HEK293 (cell line): ENCODE data around the gene MCRIP1.

Experiments used
- CTCF ChIA-PET: fragments of 350-600 bp; formaldehyde crosslinking; extraction: SDS; loops from one replicate; lab custom pipeline; 2021; ENCODE audit warnings: antibody characterized with exemption; lab: Yijun Ruan, JAX
- POLR2A ChIA-PET: fragments of 300-600 bp; formaldehyde crosslinking; extraction: SDS; loops from one replicate; lab custom pipeline; 2020; ENCODE audit warnings: antibody characterized with exemption, inconsistent platforms; lab: Yijun Ruan, JAX
- H3K27ac ChIP-seq: fragments of 200-500 bp; sonication (Bioruptor generic); 2 replicates; pipeline ENCODE4 v1.5.1; 2014; ENCODE audit warnings: low read depth, low read length, control low read depth, inconsistent platforms; ENCODE audit errors: extremely low read depth
- H3K36me3 ChIP-seq, 2 experiments: fragments of 200-500 bp in 1 of 2; sonication (Bioruptor generic) in 1 of 2; 1 replicate in 1 of 2; 2 replicates in 1 of 2; pipeline ENCODE4 v1.5.1; 2014 to 2017; ENCODE audit warnings: inconsistent platforms in 2 of 2, low read length in 2 of 2; ENCODE audit not compliant: control insufficient read depth in 2 of 2, insufficient read depth in 1 of 2
- H3K4me1 ChIP-seq: fragments of 200-500 bp; sonication (Bioruptor generic); 2 replicates; pipeline ENCODE4 v1.5.1; 2014; ENCODE audit warnings: mild to moderate bottlenecking, low read length, inconsistent platforms; ENCODE audit not compliant: control insufficient read depth, insufficient read depth
- H3K4me3 ChIP-seq: 2 replicates; pipeline ENCODE4 v1.5.1; 2011; ENCODE audit warnings: low read depth, mild to moderate bottlenecking, control low read depth, low read length, moderate library complexity
- H3K9me3 ChIP-seq: fragments of 200-500 bp; sonication (Bioruptor generic); 2 replicates; pipeline ENCODE4 v1.5.1; 2014; ENCODE audit warnings: low read depth, low read length, inconsistent platforms; ENCODE audit not compliant: control insufficient read depth, insufficient read depth
- BCL11A ChIP-seq: fragments of 450-650 bp; formaldehyde crosslinking; IDR thresholded peaks from 2 replicates; pipeline ENCODE4 v1.5.1; 2016; ENCODE audit warnings: low read depth, missing biosample characterization, missing genetic modification characterization
- GLIS1 ChIP-seq: fragments of 450-650 bp; formaldehyde crosslinking; IDR thresholded peaks from 2 replicates; pipeline ENCODE4 v1.5.1; 2016; ENCODE audit warnings: missing biosample characterization, missing genetic modification characterization
- KLF1 ChIP-seq: fragments of 450-650 bp; formaldehyde crosslinking; IDR thresholded peaks from 2 replicates; pipeline ENCODE4 v1.5.1; 2016; ENCODE audit warnings: missing biosample characterization, missing genetic modification characterization
- PATZ1 ChIP-seq: fragments of 450-650 bp; formaldehyde crosslinking; IDR thresholded peaks from 2 replicates; pipeline ENCODE4 v1.5.1; 2016; ENCODE audit warnings: missing biosample characterization, missing genetic modification characterization
- SCRT1 ChIP-seq: fragments of 450-650 bp; formaldehyde crosslinking; IDR thresholded peaks from 2 replicates; pipeline ENCODE4 v1.5.1; 2016; ENCODE audit warnings: missing biosample characterization, missing genetic modification characterization, borderline replicate concordance
- SP2 ChIP-seq: fragments of 450-650 bp; formaldehyde crosslinking; IDR thresholded peaks from 2 replicates; pipeline ENCODE4 v1.5.1; 2016; ENCODE audit warnings: missing biosample characterization, missing genetic modification characterization
- SP3 ChIP-seq: fragments of 450-650 bp; formaldehyde crosslinking; IDR thresholded peaks from 2 replicates; pipeline ENCODE4 v1.5.1; 2016; ENCODE audit warnings: missing biosample characterization, missing genetic modification characterization
- SP7 ChIP-seq: fragments of 450-650 bp; formaldehyde crosslinking; IDR thresholded peaks from 2 replicates; pipeline ENCODE4 v1.5.1; 2016; ENCODE audit warnings: missing biosample characterization, missing genetic modification characterization
- YY1 ChIP-seq: fragments of 450-650 bp; formaldehyde crosslinking; IDR thresholded peaks from 2 replicates; pipeline ENCODE4 v1.5.1; 2018; ENCODE audit warnings: missing biosample characterization, missing genetic modification characterization
- ZBTB10 ChIP-seq: fragments of 450-650 bp; formaldehyde crosslinking; IDR thresholded peaks from 2 replicates; pipeline ENCODE4 v1.5.1; 2016; ENCODE audit warnings: missing biosample characterization, missing genetic modification characterization
- ZFHX2 ChIP-seq: fragments of 450-650 bp; formaldehyde crosslinking; conservative IDR thresholded peaks from 2 replicates; pipeline ENCODE4 v1.5.1; 2016; ENCODE audit warnings: missing biosample characterization, missing genetic modification characterization
- ZNF202 ChIP-seq: fragments of 450-650 bp; formaldehyde crosslinking; IDR thresholded peaks from 2 replicates; pipeline ENCODE4 v1.5.1; 2016; ENCODE audit warnings: missing biosample characterization, missing genetic modification characterization, borderline replicate concordance
- ZNF221 ChIP-seq: fragments of 450-650 bp; formaldehyde crosslinking; IDR thresholded peaks from 2 replicates; pipeline ENCODE4 v1.5.1; 2017; ENCODE audit warnings: missing biosample characterization, missing genetic modification characterization, borderline replicate concordance
- ZNF292 ChIP-seq: fragments of 450-650 bp; formaldehyde crosslinking; IDR thresholded peaks from 2 replicates; pipeline ENCODE4 v1.5.1; 2016; ENCODE audit warnings: low read depth, missing biosample characterization, missing genetic modification characterization, borderline replicate concordance
- ZNF48 ChIP-seq: fragments of 450-650 bp; formaldehyde crosslinking; IDR thresholded peaks from 2 replicates; pipeline ENCODE4 v1.5.1; 2016; ENCODE audit warnings: missing biosample characterization, missing genetic modification characterization
- ZNF560 ChIP-seq: fragments of 450-650 bp; formaldehyde crosslinking; IDR thresholded peaks from 2 replicates; pipeline ENCODE4 v1.5.1; 2017; ENCODE audit warnings: missing biosample characterization, missing genetic modification characterization, borderline replicate concordance
- ZNF639 ChIP-seq: fragments of 450-650 bp; formaldehyde crosslinking; IDR thresholded peaks from 2 replicates; pipeline ENCODE4 v1.5.1; 2016; ENCODE audit warnings: missing biosample characterization, missing genetic modification characterization
- ZNF664 ChIP-seq: fragments of 450-650 bp; formaldehyde crosslinking; IDR thresholded peaks from 2 replicates; pipeline ENCODE4 v1.5.1; 2016; ENCODE audit warnings: missing biosample characterization, missing genetic modification characterization
- ZNF747 ChIP-seq: fragments of 450-650 bp; formaldehyde crosslinking; IDR thresholded peaks from 2 replicates; pipeline ENCODE4 v1.5.1; 2016; ENCODE audit warnings: missing biosample characterization, missing genetic modification characterization
- TF ChIP-seq, protein P1 (sequence below): fragments of 450-650 bp; IDR thresholded peaks from 2 replicates; pipeline ENCODE4 v1.5.1; 2018; ENCODE audit warnings: missing biosample characterization, mild to moderate bottlenecking, missing genetic modification characterization
- TF ChIP-seq, protein P2 (sequence below): fragments of 450-650 bp; formaldehyde crosslinking; IDR thresholded peaks from 2 replicates; pipeline ENCODE4 v1.5.1; 2016; ENCODE audit warnings: missing biosample characterization, missing genetic modification characterization
- TF ChIP-seq, protein P3 (sequence below): fragments of 450-650 bp; formaldehyde crosslinking; IDR thresholded peaks from 2 replicates; pipeline ENCODE4 v1.5.1; 2017; ENCODE audit warnings: missing biosample characterization, missing genetic modification characterization

MCRIP1 gene

GRCh38 chr17:81868674-81869220 lies 35.7 kb upstream of the MCRIP1 start (continued):
- TF ChIP-seq ZNF664 (tag by site-specific recombination) (no peak), ZBTB10 (tag by site-specific recombination) (no peak), ZFHX2 (tag by site-specific recombination) (no peak), ZNF202 (tag by site-specific recombination) (no peak), SCRT1 (no peak), ZNF221 (no peak), ZNF747 (tag by site-specific recombination) (no peak), ZNF639 (no peak), YY1 (no peak), KLF1 (tag by site-specific recombination) (no peak; the same call in 1 of the 2 replicates), PATZ1 (tag by site-specific recombination) (no peak; the same call in 1 of the 2 replicates), SP2 (peak; percentile 65)
- TF ChIP-seq, protein P1, sequence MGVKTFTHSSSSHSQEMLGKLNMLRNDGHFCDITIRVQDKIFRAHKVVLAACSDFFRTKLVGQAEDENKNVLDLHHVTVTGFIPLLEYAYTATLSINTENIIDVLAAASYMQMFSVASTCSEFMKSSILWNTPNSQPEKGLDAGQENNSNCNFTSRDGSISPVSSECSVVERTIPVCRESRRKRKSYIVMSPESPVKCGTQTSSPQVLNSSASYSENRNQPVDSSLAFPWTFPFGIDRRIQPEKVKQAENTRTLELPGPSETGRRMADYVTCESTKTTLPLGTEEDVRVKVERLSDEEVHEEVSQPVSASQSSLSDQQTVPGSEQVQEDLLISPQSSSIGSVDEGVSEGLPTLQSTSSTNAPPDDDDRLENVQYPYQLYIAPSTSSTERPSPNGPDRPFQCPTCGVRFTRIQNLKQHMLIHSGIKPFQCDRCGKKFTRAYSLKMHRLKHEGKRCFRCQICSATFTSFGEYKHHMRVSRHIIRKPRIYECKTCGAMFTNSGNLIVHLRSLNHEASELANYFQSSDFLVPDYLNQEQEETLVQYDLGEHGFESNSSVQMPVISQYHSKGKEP (tag by site-specific recombination) = no peak
- TF ChIP-seq, protein P2, sequence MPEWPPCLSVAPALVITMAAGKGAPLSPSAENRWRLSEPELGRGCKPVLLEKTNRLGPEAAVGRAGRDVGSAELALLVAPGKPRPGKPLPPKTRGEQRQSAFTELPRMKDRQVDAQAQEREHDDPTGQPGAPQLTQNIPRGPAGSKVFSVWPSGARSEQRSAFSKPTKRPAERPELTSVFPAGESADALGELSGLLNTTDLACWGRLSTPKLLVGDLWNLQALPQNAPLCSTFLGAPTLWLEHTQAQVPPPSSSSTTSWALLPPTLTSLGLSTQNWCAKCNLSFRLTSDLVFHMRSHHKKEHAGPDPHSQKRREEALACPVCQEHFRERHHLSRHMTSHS = no peak
- TF ChIP-seq, protein P3, sequence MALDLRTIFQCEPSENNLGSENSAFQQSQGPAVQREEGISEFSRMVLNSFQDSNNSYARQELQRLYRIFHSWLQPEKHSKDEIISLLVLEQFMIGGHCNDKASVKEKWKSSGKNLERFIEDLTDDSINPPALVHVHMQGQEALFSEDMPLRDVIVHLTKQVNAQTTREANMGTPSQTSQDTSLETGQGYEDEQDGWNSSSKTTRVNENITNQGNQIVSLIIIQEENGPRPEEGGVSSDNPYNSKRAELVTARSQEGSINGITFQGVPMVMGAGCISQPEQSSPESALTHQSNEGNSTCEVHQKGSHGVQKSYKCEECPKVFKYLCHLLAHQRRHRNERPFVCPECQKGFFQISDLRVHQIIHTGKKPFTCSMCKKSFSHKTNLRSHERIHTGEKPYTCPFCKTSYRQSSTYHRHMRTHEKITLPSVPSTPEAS = no peak
- TF ChIP-seq, all 188 proteins: peak for 14

- POLR2A ChIA-PET = interaction anchor here (0.6 to 2.5 kb wide), 7 partner anchors 11 to 355 kb away, joined by 4 to 14 read pairs (median 8); partner anchors contain the start of genes ACTG1, CENPX, LRRC45 and MRPL12
- Histone ChIP-seq H3K9me3 (no peaks in the 10 kb centered on the region), H3K36me3 (peaks cover 5 to 70% of the 10 kb centered on the region in 2 experiments; a peak in 2 of 3 replicates), H3K4me3 (no peak overlapping the region), H3K4me1 (peaks cover 17% of the 10 kb centered on the region; the same call in 1 of the 2 replicates), H3K27ac (peak overlapping the region; percentile 100)
- CTCF ChIA-PET = interaction anchor here (0.7 to 2.4 kb wide), 3 partner anchors 18 to 153 kb away, joined by 3 to 12 read pairs (median 4); no protein-coding TSS in a partner anchor
- TF ChIP-seq ZNF48 (no peak), GLIS1 (tag by site-specific recombination) (peak; percentile 89), ZNF560 (no peak), PATZ1 (tag by site-specific recombination) (peak; percentile 93), ZNF292 (no peak), KLF1 (tag by site-specific recombination) (peak; percentile 41; the same call in 1 of the 2 replicates), SP3 (tag by site-specific recombination) (peak; percentile 85), BCL11A (tag by site-specific recombination) (peak; percentile 95), SP7 (peak; percentile 36)
Measured at GRCh38 chr17:81867991-81868673, 35.0 kb upstream of the MCRIP1 start.
